HL-60 (cell line): Measurements from ENCODE around the gene SPTB.

ENCODE experiments used
- DNase-seq, 2 experiments: peaks; one replicate each; pipeline ENCODE4 v3.0.0-alpha.2; 2010 to 2020; ENCODE audit warnings: low read depth in 1 of 2, low spot score in 1 of 2
- H3K27ac ChIP-seq: fragments of 250-450 bp; sonication (Bioruptor Pico); replicated peaks from 2 replicates; pipeline ENCODE4 v1.5.1; 2020; ENCODE audit warnings: mild to moderate bottlenecking, moderate library complexity
- H3K27me3 ChIP-seq: fragments of 250-450 bp; sonication (Bioruptor Pico); 2 replicates; pipeline ENCODE4 v1.5.1; 2021; ENCODE audit warnings: mild to moderate bottlenecking, moderate library complexity; ENCODE audit not compliant: insufficient read depth, poor library complexity, severe bottlenecking
- H3K4me3 ChIP-seq: replicated peaks from 2 replicates; pipeline ENCODE4 v1.5.1; 2011; ENCODE audit warnings: mild to moderate bottlenecking, control low read depth, low read length; ENCODE audit not compliant: insufficient read depth
- CTCF ChIP-seq: IDR thresholded peaks from one replicate; pipeline ENCODE4 v1.5.1; 2011; ENCODE audit warnings: low read length, control low read depth, inconsistent platforms; ENCODE audit not compliant: insufficient read depth
- GABPA ChIP-seq: IDR thresholded peaks from 2 replicates; pipeline ENCODE4 v1.6.1; 2012; ENCODE audit warnings: low read depth
- POLR2AphosphoS5 ChIP-seq: IDR thresholded peaks from 2 replicates; pipeline ENCODE4 v1.6.1; 2012; ENCODE audit warnings: low read depth
- REST ChIP-seq: IDR thresholded peaks from 2 replicates; pipeline ENCODE4 v1.6.1; 2012; ENCODE audit warnings: low read depth; ENCODE audit not compliant: insufficient replicate concordance
- SPI1 ChIP-seq: IDR thresholded peaks from 2 replicates; pipeline ENCODE4 v1.6.1; 2012; ENCODE audit warnings: low read depth, mild to moderate bottlenecking, borderline replicate concordance

SPTB gene

GRCh38 chr14:64741200-64741599, 138.5 kb downstream of the SPTB start:
- no peak for DNase-seq
- Histone ChIP-seq H3K4me3 (no peak overlapping the region), H3K27ac (no peak overlapping the region), H3K27me3 (no peaks in the 10 kb centered on the region)
- TF ChIP-seq REST (no peak), SPI1 (no peak), CTCF (no peak)

- no peak overlapping the region for H3K27ac ChIP-seq
- DNase-seq = no peak
- H3K27me3 ChIP-seq = no peaks in the 10 kb centered on the region
- H3K4me3 ChIP-seq = no peak overlapping the region
- no peak for TF ChIP-seq SPI1
- no peak for TF ChIP-seq CTCF
- TF ChIP-seq POLR2AphosphoS5 = no peak
Observed at GRCh38 chr14:64738281-64738804, 141.4 kb downstream of the SPTB start.

- no peak overlapping the region for H3K27ac ChIP-seq
- TF ChIP-seq CTCF (no peak), SPI1 (no peak), REST (no peak), POLR2AphosphoS5 (no peak), GABPA (no peak)
- H3K4me3 ChIP-seq = no peak overlapping the region
- H3K27me3 ChIP-seq = no peaks in the 10 kb centered on the region
- DNase-seq = no peak
Observed at GRCh38 chr14:64737391-64738280, 142.1 kb downstream of the SPTB start.
